Parathyroid adenoma (tissue), 2 donors: ENCODE results near the gene PIP4P1.

Experiments used
- H2AFZ ChIP-seq: fragments of 300-600 bp; sonication (generic); one replicate; pipeline ENCODE4 v1.7.0; 2017; ENCODE audit warnings: antibody characterized with exemption, mild to moderate bottlenecking
- H3K27ac ChIP-seq: fragments of 300-600 bp; sonication (generic); one replicate; pipeline ENCODE4 v1.7.0; 2017
- H3K27me3 ChIP-seq: fragments of 300-600 bp; sonication (generic); one replicate; pipeline ENCODE4 v1.7.0; 2017; ENCODE audit warnings: low read length; ENCODE audit not compliant: control insufficient read depth, insufficient read depth
- H3K36me3 ChIP-seq: fragments of 300-600 bp; sonication (generic); one replicate; pipeline ENCODE4 v1.7.0; 2017; ENCODE audit warnings: low read length; ENCODE audit not compliant: control insufficient read depth, insufficient read depth
- H3K4me1 ChIP-seq: fragments of 300-600 bp; sonication (generic); one replicate; pipeline ENCODE4 v1.7.0; 2017; ENCODE audit warnings: control low read depth
- H3K4me2 ChIP-seq: fragments of 300-600 bp; sonication (generic); one replicate; pipeline ENCODE4 v1.7.0; 2017; ENCODE audit warnings: low read length
- H3K4me3 ChIP-seq: fragments of 300-600 bp; sonication (generic); one replicate; pipeline ENCODE4 v1.7.0; 2017; ENCODE audit warnings: low read depth, low read length
- H3K79me2 ChIP-seq: fragments of 300-600 bp; sonication (generic); one replicate; pipeline ENCODE4 v1.7.0; 2017; ENCODE audit warnings: control low read depth
- H3K9ac ChIP-seq: fragments of 300-600 bp; sonication (generic); one replicate; pipeline ENCODE4 v1.7.0; 2017; ENCODE audit warnings: mild to moderate bottlenecking
- H3K9me3 ChIP-seq: fragments of 300-600 bp; sonication (generic); one replicate; pipeline ENCODE4 v1.7.0; 2017; ENCODE audit warnings: low read length; ENCODE audit not compliant: control insufficient read depth
- TF ChIP-seq, protein P1 (sequence below): fragments of 300-600 bp; sonication (generic); IDR thresholded peaks from one replicate; pipeline ENCODE4 v1.7.0; 2017; ENCODE audit warnings: antibody characterized with exemption, mild to moderate bottlenecking
- donor health status: primary hyperparathyroidism.

Gene PIP4P1

DNA sequence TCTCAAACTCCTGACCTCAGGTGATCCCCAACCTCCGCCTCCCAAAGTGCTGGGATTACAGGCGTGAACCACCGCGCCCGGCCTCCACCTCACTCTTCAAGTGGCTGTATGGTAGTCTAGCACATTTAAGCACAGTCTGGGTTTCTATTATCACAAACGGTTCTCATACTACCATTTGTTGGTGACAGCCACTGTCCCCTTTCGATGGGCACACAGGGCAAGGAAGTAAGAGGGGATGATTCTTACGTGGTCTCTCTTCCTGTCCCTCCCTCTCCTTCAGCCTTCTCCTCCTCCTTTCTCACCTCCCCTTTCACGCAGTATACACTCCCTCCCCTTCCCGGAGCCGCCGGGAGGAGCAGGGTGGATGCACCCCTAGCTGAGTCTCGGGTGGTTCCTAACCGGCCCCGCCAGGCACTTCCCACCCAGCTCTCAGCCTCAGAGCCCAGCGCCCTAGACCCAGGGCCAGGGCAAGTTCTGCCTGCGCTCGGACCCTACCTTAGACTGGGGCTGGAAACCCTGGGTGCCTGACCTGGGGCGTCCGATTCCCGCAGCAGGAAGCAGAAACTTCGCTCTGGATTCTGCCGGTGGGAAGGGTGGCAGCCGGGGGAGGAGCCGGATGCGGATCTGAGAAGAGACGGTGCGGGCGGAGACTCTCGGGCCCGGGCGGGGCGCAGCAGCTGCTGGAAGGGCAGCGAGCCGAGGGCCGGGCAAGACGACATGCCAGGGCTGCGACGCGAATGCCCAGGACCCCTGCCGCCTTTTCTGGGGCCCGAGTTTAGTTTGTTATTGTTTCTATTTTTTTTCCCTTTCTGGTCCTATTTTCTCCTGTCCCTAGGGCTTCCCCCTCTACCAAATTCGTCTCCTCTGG, 48.1 kb downstream of the PIP4P1 start, which contains the start of gene TEP1:
TEP1 (minus strand) TSS at position 626 of the 868 bp plus-strand sequence. CDS start 5,062 bp downstream, outside the sequence.
- H3K9ac ChIP-seq, result peak within 1 kb of the TSS; percentile 84
- TF ChIP-seq, protein P1, sequence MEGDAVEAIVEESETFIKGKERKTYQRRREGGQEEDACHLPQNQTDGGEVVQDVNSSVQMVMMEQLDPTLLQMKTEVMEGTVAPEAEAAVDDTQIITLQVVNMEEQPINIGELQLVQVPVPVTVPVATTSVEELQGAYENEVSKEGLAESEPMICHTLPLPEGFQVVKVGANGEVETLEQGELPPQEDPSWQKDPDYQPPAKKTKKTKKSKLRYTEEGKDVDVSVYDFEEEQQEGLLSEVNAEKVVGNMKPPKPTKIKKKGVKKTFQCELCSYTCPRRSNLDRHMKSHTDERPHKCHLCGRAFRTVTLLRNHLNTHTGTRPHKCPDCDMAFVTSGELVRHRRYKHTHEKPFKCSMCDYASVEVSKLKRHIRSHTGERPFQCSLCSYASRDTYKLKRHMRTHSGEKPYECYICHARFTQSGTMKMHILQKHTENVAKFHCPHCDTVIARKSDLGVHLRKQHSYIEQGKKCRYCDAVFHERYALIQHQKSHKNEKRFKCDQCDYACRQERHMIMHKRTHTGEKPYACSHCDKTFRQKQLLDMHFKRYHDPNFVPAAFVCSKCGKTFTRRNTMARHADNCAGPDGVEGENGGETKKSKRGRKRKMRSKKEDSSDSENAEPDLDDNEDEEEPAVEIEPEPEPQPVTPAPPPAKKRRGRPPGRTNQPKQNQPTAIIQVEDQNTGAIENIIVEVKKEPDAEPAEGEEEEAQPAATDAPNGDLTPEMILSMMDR, result no peak
- H3K9me3 ChIP-seq, result no peaks in the 10 kb centered on the region
- H3K4me2 ChIP-seq, result peak within 1 kb of the TSS; percentile 84
- H3K4me1 ChIP-seq, result peaks cover 14% of the 10 kb centered on the region
- peak within 1 kb of the TSS; percentile 94 for H3K4me3 ChIP-seq
- no peaks in the 10 kb centered on the region for H3K27me3 ChIP-seq
- H3K27ac ChIP-seq, result peak within 1 kb of the TSS; percentile 98
- H3K79me2 ChIP-seq, result no peaks in the 10 kb centered on the region
- H3K36me3 ChIP-seq, result no peaks in the 10 kb centered on the region
- peak within 1 kb of the TSS; percentile 95 for H2AFZ ChIP-seq

DNA sequence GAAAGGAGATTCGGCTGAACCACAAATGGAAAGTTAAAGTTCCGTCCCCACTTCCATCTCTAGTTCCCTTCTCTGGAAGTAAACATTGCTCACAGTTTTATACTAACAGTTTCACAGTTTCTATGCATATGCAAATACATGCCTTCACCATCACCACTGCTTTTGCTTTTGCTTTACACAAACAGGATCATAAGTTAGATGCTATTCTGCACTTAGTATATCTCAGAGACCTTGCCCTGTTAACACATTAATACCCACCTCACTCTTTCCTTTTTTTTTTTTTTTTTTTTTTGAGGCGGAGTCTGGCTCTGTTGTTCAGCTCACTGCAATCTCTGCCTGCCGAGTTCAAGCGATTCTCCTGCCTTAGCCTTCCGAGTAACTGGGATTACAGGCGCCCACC, 48.8 kb downstream of the PIP4P1 start:
- Histone ChIP-seq H3K4me3 (peak overlapping the region; percentile 94), H3K36me3 (no peaks in the 10 kb centered on the region), H3K9me3 (no peaks in the 10 kb centered on the region), H3K27ac (peak overlapping the region; percentile 98), H3K9ac (no peak overlapping the region), H3K4me2 (peak overlapping the region; percentile 84), H3K79me2 (no peaks in the 10 kb centered on the region), H2AFZ (peak overlapping the region; percentile 95), H3K27me3 (no peaks in the 10 kb centered on the region), H3K4me1 (peaks cover 7% of the 10 kb centered on the region)
- TF ChIP-seq, protein P1, result no peak

DNA sequence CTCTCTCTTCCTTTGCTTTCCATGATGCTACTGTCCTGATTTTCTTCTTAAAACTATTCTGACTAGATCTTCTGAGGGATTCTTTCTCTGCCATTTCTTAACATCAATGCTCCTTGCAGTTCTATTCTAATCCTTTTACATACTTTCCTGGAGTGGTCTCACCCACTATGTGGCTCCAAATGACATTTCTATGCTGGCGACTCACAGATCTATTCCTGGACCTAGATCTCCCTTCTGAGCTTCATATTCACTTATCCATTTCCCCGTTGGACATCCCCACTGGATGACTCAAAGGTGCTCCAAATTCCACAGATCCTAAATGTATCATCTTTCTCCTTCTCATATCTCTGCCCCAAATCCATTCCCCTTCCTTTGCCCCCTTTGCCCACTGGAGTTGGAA, 52.0 kb downstream of the PIP4P1 start:
- Histone ChIP-seq H3K4me1 (peaks cover 6% of the 10 kb centered on the region), H3K27me3 (no peaks in the 10 kb centered on the region), H3K4me2 (no peak overlapping the region), H3K4me3 (no peak overlapping the region), H3K9me3 (no peaks in the 10 kb centered on the region), H2AFZ (no peak overlapping the region), H3K27ac (no peak overlapping the region), H3K9ac (no peak overlapping the region), H3K79me2 (no peaks in the 10 kb centered on the region), H3K36me3 (no peaks in the 10 kb centered on the region)
- TF ChIP-seq, protein P1, result no peak
